OCI-LY7 (cell line): ENCODE results near the gene CRX.
"Not testable (repeated sequence)": the region's sequence is repeated elsewhere in the genome, so short reads cannot be mapped to it uniquely, and the experiment has no call there.

ENCODE experiments used
- CTCF ChIP-seq: fragments of 200-600 bp; sonication (generic); conservative IDR thresholded peaks from 2 replicates; pipeline ENCODE4 v1.5.1; 2014; ENCODE audit warnings: mild to moderate bottlenecking, antibody characterized with exemption, low read length, moderate library complexity, mixed read lengths
- EZH2phosphoT487 ChIP-seq: fragments of 200-600 bp; sonication (generic); IDR thresholded peaks from 2 replicates; pipeline ENCODE4 v1.6.1; 2018; ENCODE audit warnings: low read depth, borderline replicate concordance, mild to moderate bottlenecking, mixed run types, antibody characterized with exemption, low read length, moderate library complexity, mixed read lengths

- TF ChIP-seq EZH2phosphoT487, CTCF: not testable (repeated sequence)
Measured at GRCh38 chr19:47818221-47818620, 3.5 kb upstream of the CRX start.
